ENCODE data around the gene CXCL10. TPM values are rescaled to one million over a fixed set of nuclear protein-coding genes. Genes with fewer than 3 reads are reported as not detected.
A peak's percentile ranks its signal among the peaks of the same experiment; 100 is the strongest.

CXCL10 gene
- total and polyA plus RNA-seq, 2 of the 4 experiments (the other 2 are of a cell fraction): 0.15 to 0.18 TPM

DNA sequence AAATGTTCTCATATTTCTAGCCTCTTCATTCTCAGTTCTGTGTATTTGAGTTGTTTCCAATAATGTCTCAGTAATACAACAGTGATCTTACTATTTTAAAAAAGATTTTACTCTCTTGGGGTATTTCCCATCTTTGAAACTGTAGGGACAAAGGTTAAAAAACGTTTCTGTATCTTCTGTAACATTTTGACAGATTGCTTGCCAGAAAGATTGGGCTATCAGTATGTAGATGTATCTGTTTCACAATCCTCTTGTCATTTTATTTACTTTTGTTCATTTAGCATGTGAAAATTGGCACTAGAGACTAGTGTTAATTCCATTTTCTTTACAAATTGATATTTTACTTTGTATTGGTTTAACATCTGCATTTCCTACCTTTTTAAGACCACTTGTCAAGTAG is 9.8 kb downstream of the CXCL10 start:
- no peak for TF ChIP-seq NFE2L2 (IDR thresholded peaks at IDR 0.05; ENCODE audit: low read depth, low read length)
- TF ChIP-seq FOS (IDR thresholded peaks at IDR 0.05; ENCODE audit: low read depth, low read length): no peak
- Histone ChIP-seq H3K23ac (ENCODE audit: low read depth, low read length) (no peak overlapping the region), H2AK5ac (ENCODE audit: low read depth, low read length) (no peak overlapping the region), H2BK120ac (ENCODE audit: low read depth, low read length) (peak overlapping the region; percentile 97; the same call in 1 of the 2 replicates), H4K20me1 (ENCODE audit: insufficient read depth, low read length) (no peaks in the 10 kb centered on the region), H2BK15ac (ENCODE audit: low read depth, low read length) (no peak overlapping the region; the same call in 2 of the 3 replicates), H4K91ac (ENCODE audit: insufficient read depth, low read depth, low read length) (no peak overlapping the region), H2AFZ (replicated peaks; ENCODE audit: low read length, poor library complexity) (no peak overlapping the region), H3K27me3 (ENCODE audit: control insufficient read depth, insufficient read depth, low read length) (no peaks in the 10 kb centered on the region), H3K9me1 (ENCODE audit: insufficient read depth, low read length) (peaks cover 13% of the 10 kb centered on the region), H3K56ac (ENCODE audit: extremely low read depth, insufficient read depth, low read length) (no peak overlapping the region), H4K5ac (ENCODE audit: low read depth, low read length) (no peak overlapping the region; the same call in 1 of the 2 replicates), H3K18ac (ENCODE audit: low read depth, low read length) (peak overlapping the region; percentile 96; the same call in 1 of the 2 replicates), H4K8ac (ENCODE audit: low read depth in 2 of 2, low read length in 2 of 2) (peak overlapping the region; percentile 32 to 81; a peak in 3 of 4 replicates), H3K4me3 (ENCODE audit: insufficient read depth, low read depth, low read length) (no peak overlapping the region), H3K36me3 (ENCODE audit: control insufficient read depth, insufficient read depth, low read length) (no peaks in the 10 kb centered on the region), H3K14ac (replicated peaks; ENCODE audit: low read depth, low read length) (no peak overlapping the region), H3K79me1 (ENCODE audit: low read depth in 1 of 2, low read length in 2 of 2) (no peaks in the 10 kb centered on the region; a peak in 1 of 4 replicates), H3K4ac (ENCODE audit: low read depth, low read length) (no peak overlapping the region; the same call in 1 of the 2 replicates), H2BK20ac (ENCODE audit: low read depth, low read length) (peak overlapping the region; percentile 99; the same call in 1 of the 2 replicates), H3K9ac (ENCODE audit: low read depth, low read length) (no peak overlapping the region), H2AK9ac (replicated peaks; ENCODE audit: low read depth, low read length, poor library complexity) (no peak overlapping the region), H2BK5ac (ENCODE audit: low read depth, low read length, poor library complexity, severe bottlenecking) (peak overlapping the region; percentile 89), H3K9me3 (ENCODE audit: control insufficient read depth, insufficient read depth, low read length) (no peaks in the 10 kb centered on the region), H3K4me1 (ENCODE audit: control insufficient read depth, insufficient read depth, low read length) (peaks cover 19% of the 10 kb centered on the region), H3K27ac (ENCODE audit: insufficient read depth, low read length) (no peak overlapping the region), H3K4me2 (ENCODE audit: low read depth, low read length) (no peak overlapping the region)
- dilution Hi-C loops (cut with HindIII; ENCODE audit: low sequenced_read_pairs, unreplicated experiment): no loop called here
- intact Hi-C loops (cut with micrococcal nuclease): loop anchor here (2.0 kb wide), 1 partner anchor 15 kb away; no protein-coding TSS in a partner anchor
- ChIA-PET CTCF (no interaction called here), POLR2A (ENCODE audit: unreplicated experiment) (no interaction called here)
- ATAC-seq (ENCODE audit: low read depth) (no peak), DNase-seq (no peak)
- WGBS, 2 experiments (ENCODE audit: extremely low coverage in 2 of 2, insufficient read length in 1 of 2): no CpG with 5 or more reads among the region's 1 CpG
- in situ Hi-C loops (cut with MboI; ENCODE audit: low sequenced_read_pairs): no loop called here
- no TSS peak for BruUV-seq (replicated peaks)
